Measurements from ENCODE around the gene CALHM2.
"Not testable (repeated sequence)": the region's sequence is repeated elsewhere in the genome, so short reads cannot be mapped to it uniquely, and the experiment has no call there.

CALHM2 gene

DNA sequence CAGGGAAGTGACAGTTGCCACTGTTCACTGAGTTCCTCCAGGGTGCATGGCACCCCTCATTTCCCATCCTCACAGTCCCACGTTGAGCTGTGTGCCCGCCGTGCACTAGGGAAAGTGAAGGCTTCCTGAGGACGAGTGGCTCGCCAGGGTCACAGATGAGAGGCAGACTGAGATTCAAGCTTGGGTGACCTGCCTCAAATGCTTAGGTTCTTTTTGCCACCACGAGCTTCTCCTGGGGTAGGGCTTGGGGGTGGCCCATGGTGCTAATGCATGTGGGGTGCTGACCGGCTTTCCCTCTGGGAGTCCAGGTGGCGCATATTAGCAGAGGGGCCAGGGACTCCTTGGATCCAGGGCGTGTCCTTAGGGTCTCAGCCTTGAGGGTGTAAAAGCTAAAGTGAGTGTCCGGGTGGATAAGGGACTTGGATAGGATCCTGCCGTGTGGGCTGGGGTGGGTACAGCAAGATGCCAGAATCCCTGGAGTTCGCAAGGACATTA lies 1.9 kb downstream of the CALHM2 start:
- DNase-seq (ENCODE audit: low spot score) = no peak

DNA sequence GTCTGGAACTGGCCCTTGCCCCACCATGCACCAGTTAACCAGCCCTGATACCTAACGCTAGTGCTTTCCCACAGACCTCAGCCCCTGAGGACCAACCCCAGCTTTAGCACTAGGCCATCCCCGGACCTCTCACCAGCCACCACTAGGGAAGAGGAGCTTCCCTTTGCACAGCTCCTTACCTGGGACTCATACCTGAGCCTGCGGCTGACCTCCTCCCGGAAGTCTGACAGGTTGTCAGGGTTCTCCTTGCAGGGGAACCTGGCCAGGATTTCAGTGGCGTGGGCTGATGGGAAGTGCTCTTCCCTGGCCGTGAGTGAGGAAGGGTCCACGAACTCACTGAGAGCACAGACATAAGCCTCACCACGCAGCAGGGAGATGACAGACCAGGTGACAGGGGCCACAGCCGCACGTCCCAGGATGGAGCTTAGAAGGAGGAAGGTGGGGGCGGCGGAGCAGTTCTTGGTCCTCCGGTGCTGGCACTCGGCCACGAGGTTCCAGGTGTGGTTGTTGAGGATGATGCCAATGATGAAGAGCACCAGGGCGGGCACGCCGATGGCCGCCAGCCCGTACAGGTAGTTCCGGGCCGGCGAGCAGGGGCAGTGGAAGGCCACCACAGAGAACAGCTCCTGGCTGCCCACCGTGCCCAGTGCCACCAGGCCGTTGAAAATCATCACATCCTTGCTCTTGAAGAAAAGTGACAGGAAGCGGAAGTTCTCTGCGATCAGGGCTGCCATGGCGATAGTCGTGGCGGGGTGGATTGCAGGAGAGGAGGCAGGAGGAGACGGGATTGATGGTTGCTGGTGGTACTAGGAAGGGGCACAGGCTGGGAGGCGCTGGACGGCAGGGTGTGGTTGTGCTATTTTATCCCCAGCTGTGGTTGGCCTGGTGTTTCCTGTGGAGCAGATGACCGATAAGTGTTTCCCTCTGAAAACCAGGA lies 2.7 kb downstream of the CALHM2 start:
- DNase-seq (ENCODE audit: low spot score) = no peak

DNA sequence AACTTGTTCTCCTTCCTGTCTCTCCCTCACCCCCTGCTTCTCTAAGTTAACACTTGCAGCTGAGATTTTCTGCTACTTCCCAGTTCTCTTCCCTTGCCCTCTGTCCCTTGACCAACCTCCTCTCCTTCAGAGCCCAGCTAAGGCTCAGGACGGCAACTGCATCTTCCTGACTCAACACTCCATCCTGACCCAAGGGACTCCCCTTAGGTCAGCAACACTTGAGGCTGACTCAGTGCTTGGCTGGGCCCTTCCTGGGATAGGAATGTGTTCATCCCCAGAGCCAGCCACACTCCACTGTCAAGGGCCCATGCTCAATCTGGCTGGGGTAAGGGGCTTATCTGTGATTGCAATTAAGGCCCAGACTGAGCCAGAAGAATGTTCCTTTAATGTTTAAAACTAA lies 3.4 kb downstream of the CALHM2 start:
- no peak for DNase-seq (ENCODE audit: low spot score)

DNA sequence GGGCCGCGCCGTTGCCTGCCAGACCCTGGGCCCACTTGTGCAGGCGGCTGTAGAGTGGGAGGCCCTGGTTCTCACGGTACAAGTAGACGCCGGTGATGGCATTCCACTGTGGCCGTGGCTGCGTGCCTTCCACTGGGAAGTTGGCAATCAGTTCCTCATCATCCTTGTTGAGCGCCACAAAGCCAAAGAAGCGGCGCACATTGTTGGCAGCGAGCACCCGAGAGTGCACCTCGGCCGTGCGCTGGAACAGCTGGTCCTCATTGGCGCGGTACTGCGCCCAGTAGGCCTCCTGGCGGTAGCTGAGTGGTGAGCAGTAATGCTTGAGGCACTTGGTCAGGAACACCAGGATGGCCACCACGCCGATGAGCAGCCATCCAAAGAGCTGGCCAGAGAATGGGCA lies 5.0 kb downstream of the CALHM2 start:
- DNase-seq (ENCODE audit: low spot score) = no peak

DNA sequence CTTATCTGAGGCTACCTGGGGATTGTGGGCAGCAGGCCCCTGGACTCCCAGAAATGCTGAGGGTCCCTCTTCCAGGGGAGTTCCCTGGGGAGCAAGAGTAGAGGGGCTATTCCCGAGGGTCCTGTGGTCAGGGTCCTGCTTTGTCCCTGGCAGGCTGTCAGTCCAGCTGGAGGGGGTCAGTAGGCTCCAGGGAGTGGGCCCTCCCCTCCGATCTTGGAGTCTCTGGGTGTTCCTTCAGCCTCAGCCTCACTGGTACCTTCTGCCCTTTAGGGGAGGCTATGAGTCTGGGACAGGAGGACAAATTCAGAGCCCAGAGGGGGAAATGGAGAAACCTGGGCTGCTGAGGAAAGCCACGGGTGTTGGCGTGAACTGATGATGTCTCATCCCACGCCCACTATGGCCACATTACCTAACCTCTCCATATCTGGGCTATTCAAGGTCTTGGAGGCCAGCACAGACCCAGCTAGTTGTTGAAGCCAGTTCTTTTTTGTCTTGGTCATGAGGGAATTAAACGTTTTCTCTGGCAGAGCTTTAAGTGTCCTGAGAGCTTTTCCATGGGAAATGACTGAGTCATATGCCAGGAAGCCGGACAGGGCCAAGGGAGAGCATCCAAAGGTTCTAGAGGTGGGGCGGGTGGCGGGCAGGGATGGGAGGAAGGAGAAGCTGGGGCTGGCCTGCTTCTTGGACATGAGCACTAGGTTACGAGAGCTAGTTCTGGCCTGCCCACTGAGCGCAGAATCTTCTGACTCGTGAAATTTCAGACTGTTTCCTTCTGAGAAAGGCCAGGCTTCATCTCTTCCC lies 6.2 kb downstream of the CALHM2 start:
- peak; percentile 34 for DNase-seq (ENCODE audit: low spot score)

DNA sequence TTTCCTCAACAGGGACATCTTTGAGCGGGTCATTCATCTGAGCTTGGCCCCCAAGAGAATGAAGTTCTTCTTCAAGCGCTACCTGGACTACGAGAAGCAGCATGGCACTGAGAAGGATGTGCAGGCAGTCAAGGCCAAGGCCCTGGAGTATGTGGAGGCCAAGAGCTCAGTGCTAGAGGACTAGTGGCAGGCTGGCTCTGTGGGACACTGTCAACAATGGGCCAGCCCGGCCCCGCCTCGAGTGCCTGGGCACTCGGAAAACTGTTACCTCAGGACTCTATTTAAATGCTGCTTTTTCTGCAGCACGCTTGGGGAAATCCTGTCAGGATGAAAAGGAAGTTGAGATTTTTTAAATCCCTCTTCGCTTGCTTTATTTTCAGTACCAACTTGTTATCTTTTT lies 6.8 kb downstream of the CALHM2 start:
- no peak for DNase-seq (ENCODE audit: low spot score)

DNA sequence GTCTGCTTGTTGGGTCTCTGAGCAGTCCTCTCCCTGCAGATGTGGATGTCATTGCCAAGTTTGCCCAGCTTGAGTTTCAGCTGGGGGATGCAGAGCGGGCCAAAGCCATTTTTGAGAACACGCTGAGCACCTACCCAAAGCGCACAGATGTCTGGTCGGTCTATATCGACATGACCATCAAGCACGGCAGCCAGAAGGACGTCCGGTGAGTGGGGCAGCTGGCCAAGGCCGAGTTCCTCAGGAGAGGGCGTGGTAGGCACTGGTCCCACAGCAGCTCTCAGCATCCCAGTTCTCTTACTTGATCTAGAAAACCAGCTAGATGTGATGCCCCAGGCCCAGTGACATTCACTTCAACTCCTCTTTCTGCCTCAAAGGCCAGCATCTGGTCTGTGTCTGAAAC lies 7.7 kb downstream of the CALHM2 start:
- no peak for DNase-seq (ENCODE audit: low spot score)

DNA sequence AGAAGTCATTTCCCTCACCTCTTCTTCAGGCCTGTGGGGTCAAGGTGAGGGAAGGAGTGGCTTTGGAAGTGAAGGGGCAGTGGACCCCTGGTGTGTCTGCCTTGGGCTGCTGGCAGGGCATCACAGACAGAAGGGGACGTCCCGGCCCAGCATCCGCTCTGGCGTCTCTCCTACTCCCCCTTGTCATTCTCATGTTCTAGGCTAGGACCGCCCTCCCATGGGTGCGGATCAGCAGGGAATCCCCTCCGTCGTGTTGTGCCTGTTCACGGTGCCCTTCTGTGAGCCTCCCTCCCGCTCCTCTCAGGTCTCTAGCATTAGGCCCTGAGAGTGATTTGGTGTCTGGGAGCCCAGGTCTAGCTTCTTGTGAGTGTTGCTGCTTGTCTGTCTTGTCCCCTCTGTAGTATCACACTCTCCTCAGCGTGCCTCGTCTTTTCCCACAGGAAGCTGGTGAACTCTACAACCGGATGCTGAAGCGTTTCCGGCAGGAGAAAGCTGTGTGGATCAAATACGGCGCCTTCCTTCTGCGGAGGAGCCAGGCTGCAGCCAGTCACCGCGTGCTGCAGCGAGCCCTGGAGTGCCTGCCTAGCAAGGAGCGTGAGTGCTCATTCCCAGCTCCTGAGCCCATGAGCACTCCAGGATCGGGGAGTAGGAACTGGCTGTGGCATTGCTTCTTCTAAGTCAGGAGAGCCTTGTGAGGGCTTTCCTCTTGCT lies 8.5 kb downstream of the CALHM2 start:
- no peak for DNase-seq (ENCODE audit: low spot score)

DNA sequence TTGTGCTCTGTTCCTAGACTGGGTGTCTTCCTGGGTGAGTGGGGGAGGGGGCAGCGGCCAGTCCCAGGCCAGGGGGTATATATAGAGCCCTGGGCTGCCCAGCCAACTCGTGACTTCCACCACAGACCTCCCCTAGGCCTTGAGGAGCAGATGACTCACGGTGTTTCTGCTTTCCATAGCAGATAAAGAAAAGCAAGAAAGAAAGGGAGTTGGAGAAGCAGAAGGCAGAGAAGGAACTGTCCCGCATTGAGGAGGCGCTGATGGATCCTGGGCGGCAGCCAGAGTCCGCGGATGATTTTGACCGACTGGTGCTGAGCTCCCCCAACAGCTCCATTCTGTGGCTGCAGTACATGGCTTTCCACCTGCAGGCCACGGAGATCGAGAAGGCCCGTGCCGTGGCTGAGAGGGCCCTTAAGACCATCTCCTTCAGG lies 10.1 kb downstream of the CALHM2 start:
- peak; percentile 24 for DNase-seq (ENCODE audit: low spot score)

DNA sequence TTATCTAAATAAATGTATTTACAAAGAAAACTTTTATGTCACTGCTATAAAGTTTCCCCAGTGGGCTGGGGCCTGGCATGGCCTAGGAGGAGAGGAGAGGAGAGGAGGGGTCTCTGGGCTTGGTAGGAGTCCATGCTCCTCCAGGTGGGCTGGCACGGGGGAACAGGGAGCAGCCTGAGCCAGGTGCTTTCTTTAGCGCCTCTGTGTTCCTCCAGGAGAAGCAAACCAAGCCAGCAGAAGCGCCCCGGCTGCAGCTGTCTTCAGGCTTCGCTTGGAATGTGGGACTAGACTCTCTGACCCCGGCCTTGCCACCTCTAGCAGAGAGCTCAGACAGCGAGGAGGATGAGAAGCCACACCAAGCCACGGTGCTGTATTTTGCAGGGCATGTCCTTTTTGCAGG lies 10.6 kb downstream of the CALHM2 start:
- DNase-seq (ENCODE audit: low spot score) = no peak

DNA sequence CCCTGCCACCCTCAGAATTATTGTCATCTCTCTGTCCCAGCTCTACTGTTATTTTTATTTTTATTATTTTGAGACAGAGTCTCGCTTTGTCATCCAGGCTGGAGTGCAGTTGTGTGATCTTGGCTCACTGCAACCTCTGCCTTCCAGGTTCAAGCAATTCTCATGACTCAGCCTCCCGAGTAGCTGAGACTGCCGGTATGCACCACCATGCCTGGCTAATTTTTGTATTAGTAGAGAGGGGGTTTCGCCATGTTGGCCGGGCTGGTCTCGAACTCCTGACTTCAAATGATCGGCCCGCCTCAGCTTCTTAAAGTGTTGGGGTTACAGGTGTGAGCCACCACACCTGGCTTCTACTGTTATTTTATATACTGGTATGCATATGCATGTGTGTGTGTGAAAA lies 11.0 kb downstream of the CALHM2 start:
- DNase-seq (ENCODE audit: low spot score) = no peak

DNA sequence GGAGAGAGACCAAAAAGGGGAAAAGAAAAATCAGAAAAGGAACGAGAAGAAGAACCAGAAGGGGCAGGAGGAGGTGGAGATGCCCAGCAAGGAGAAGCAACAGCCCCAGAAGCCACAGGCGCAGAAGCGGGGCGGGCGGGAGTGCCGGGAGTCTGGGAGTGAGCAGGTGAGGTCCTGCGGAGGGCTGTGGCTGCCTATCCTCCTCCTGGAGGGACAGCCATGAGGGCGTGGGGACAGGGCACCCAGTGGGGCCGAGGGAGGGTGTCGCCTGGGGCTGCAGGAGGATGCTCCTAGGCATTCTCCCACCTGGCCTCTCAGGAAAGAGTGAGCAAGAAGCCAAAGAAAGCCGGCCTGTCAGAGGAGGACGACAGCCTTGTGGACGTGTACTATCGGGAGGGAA lies 11.8 kb downstream of the CALHM2 start:
- no peak for DNase-seq (ENCODE audit: low spot score)

DNA sequence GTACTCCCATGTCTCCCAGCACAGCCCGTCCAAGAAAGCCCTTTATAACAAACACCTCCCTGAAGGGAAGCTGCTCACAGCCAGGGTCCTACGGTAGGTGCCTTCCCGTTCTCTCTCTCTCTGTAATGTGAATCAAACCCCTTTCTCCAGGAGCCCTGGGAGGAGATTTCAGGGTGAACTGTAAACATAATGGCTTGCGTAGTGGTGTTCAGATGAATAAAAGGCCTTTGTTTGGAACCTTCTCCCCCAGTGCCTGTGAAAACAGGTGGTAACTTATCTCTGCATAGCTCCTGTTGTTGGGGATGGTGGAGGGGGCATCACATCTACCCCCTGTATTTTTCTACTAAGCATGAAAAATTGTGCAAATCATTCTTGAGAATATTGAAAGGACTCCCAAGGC lies 12.4 kb downstream of the CALHM2 start:
- no peak for DNase-seq (ENCODE audit: low spot score)

DNA sequence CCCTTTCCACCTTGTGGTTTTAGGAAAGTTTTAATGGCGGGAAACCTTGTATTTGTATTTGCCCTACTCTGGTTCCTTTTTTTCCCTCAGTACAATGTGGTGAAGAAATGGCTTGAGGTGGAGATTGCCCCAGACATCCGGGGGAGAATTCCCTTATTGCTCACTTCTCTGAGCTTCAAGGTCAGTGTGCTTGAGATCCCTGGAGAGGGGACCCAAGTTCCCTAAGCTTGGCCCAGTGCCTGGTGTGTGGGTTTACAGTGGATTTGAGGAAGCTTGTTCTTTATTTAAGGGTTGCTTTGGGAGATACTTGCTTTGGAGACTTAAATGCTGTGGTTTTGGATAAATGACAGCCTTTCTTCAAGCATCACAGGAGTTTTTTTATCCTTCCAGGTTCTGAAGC lies 18.3 kb downstream of the CALHM2 start:
- no peak for DNase-seq (ENCODE audit: low spot score)

DNA sequence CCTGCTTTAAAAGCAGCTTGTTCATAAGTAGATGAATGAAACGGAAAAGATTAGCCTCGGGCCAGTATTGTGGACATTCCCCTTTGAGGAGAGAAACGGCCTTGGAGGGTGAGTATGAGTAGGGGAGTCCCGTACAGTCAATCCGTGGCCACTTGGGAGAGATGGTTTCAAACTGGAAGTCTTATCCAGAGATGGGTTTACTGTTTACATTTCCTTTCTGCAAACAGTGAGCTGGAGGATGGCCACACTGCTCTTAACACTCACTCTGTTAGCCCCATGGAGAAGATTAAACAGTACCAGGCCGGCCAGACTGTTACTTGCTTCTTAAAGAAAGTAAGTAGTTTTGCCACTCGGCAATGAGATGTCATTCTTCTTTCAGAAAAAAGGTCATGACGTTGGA lies 20.3 kb downstream of the CALHM2 start:
- DNase-seq (ENCODE audit: low spot score) = no peak

DNA sequence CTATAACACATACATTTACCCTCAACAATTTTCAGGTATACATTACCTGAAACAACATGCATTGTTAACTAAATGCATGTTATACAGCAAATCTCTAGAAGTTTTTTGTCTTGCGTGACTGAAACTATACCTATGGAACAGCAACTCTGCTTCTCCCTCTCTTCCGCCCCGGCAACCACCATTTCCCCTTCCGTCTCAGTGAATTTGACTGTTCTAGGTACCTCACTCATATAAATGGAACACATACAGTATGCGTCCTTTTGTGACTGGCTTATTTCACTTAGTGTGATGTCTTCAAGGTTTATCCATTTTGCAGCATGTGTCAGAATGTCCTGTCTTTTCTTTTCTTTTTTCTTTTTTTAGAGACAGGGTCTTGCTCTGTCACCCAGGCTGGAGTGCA lies 22.5 kb downstream of the CALHM2 start:
- DNase-seq (ENCODE audit: low spot score) = no peak

DNA sequence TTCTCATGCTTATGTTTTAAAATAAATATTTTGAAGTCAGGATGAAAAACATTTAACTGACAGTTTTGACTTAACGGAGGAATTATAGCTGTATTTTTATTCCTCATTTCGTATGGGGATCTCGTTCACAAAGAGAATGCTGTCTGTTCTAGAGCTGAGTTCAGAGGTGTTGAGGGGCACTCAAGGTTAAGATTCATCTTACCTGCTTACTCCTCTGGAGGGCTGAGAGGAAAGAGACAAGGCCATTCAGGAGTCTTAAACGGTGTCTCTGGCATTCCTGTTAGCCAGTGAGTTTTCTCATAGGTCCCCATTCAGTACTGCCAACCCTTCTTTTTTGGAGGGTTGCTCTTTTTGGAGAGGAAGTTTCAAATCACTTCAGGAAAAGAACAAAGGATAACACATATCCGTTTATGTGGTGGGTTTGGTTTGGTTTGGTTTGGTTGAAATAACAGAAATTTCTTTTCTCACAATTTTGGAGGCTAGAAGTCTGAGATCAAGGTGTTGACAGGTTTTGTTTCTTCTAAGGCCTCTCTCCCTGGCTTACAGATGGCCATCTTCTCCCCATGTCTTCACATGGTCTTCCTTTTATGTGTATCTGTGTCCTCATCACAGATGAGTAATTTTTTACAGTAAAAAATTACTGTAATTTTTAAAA lies 23.1 kb downstream of the CALHM2 start:
- no peak for DNase-seq (ENCODE audit: low spot score)

DNA sequence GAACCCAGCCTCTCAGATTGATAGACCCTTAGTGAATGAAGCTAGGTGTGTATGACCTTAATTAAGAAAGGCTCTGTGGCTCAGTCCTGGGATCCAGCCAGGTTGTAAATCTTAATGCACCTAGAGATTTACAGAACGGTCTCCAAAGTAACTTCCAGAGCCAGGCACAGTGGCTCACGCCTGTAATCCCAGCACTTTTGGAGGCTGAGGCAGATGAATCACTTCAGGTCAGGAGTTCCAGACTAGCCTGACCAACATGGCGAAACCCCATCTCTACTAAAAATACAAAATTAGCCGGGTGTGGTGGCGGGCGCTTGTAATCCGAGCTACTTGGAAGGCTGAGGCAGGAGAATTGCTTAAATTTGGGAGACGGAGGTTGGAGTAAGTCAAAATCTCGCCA lies 24.3 kb downstream of the CALHM2 start:
- DNase-seq (ENCODE audit: low spot score) = no peak

DNA sequence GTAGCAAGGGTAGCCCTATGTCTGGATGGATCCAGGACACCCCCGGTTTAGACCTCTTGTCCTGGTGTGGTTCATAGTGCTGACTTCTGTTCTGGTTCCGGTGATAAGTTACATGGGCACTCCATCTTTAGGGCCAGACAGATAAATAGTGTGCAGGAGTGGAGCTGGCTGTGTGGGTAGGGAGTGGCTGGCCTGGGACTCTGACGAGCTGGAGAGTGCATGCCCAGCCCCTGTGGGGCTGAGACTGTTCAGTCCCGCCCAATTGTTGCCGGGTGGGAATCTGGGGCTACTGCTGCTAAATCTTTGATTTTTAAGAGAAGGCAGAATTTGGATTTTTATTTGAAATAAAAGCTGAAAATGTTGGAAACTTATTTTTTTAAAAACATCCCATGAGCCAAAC lies 28.4 kb downstream of the CALHM2 start:
- DNase-seq (ENCODE audit: low spot score) = no peak

DNA sequence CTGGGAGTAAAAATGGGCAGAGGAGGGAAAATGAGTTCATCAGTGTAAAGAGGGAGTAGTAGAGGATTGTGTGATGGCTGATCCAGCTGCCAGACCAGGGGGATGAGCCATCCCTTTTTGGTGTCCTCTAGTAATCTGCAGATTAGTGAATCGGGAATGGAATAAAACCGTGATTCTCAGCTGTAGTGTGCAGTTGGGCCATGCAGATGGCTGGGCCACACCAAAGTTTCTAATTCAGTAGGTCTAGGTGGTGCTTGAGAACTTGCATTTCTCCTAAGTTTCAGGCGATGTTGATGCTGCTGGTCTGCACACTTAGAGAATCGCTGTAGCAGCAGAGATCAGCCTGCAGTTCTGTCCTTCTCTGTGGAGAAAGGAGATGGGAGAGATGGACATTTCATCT lies 33.1 kb downstream of the CALHM2 start:
- no peak for DNase-seq (ENCODE audit: low spot score)

DNA sequence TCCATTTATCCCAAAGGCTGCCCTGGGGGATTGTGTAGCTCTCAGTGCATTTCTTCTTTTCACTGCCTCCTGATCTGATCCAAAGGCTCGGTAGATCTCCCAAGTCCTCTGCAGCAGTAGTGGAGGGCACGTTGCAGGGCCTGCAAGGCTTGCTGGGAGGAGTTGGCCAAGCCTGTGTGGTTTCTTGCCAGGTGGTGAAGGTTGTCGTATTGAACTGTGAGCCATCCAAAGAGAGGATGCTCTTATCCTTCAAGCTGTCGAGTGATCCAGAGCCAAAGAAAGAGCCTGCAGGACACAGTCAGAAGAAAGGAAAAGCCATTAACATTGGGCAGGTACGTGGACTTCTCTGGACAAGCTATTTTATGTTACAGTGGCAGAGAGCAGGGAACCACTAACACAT lies 34.6 kb downstream of the CALHM2 start:
- DNase-seq (ENCODE audit: low spot score) = peak; percentile 19

DNA sequence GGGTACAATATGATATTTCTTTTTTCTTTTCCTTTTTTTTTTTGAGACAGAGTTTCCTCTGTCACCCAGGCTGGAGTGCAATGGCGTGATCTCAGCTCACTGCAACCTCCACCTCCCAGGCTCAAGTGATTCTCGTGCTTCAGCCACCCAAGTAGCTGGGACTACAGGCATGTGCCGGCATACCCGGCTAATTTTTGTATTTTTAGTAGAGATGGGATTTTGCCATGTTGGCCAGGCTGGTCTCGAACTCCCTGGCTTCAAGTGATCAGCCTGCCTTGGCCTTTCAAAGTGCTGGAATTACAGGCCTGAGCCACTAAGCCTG lies 35.1 kb downstream of the CALHM2 start:
- DNase-seq (ENCODE audit: low spot score) = not testable (repeated sequence)
